Medulla oblongata (tissue), 1 donor: Measurements from ENCODE around the gene ATAD1.
"Not testable (repeated sequence)": the region's sequence is repeated elsewhere in the genome, so short reads cannot be mapped to it uniquely, and the experiment has no call there.

Source experiments
- DNase-seq: peaks from one replicate; pipeline ENCODE4 v3.0.0-alpha.2; 2015; ENCODE audit errors: extremely low spot score

Gene ATAD1

DNA sequence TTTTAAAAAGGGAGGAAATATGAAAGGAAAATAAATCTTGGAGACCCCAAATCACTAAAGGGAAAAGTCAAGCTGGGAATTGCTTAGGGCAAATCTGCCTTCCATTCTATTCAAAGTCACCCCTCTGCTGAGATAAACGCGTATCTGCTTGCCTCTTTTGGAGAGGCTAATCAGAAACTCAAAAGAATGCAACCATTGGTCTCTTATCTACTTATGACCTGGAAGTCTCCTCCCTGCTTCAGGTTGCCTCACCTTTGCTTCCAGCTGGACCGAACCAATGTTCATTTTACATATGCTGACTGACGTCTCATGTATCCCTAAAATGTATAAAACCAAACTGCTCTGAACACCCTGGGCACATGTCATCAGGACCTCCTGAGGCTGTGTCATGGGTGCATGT lies 14.7 kb downstream of the ATAD1 start:
- no peak for DNase-seq

DNA sequence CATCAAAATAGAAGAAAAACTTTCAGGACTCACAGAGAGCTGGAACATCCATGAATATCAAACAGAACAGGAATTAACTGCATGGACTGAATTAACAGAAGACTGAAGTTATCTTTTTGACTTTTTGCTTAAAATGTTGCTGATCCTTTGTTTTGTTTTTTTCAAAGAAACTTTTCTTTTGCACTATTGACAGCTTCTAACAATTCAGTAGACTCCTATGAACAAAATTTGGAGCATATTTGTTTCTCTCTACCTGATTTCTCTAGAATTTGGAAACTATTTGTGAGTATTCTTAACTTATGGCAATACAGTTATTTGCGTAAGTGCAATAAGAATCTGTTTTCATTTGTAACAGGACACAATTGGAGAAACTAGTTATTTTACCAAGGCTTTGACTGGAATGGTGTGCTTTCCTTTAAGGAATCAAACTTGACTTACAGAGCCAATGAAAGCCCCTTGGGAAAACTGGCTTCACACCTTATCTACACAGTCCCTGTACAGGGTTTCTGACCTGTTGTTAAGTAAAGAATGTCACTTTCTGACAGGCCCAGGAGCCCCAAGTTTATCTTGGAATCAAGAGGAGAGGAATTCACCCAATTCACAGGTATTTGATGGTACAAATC lies 16.1 kb downstream of the ATAD1 start:
- not testable (repeated sequence) for DNase-seq

DNA sequence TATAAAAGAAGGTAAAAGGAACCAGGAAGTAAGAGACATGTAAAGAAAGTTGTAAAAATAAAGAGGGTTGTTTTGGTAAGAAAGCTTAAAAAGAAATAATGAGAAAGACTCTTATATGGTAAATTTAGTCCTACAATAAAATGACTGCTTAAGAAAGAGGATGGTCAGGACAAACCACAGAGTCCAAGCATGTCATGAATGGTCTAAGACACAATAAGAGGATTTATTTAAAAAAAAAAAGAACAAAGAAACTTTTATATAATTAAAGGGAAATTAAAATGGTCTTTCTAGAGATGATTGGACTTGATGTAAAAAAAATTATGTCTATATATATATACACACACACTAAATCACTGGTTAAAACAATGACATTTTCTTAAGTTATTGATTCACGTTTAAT lies 18.2 kb downstream of the ATAD1 start:
- no peak for DNase-seq

DNA sequence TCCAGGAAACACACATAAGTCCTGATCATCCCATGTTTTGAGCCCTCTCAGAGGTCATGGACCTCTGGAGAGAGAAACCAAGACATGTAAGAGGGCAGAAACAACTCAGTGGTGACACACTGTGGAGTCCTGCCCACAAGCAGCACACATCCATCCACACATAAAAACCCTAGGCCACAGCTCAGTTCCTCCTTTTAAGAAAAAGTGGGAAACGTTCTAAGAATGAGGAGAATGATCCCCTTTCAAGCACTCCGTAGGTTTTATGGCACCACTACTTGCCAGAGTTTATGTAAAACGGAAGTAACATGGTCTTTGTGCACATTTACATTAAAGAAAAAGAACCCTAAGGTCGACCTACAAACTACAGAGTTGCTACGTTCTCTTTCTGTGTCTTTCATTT lies 19.9 kb downstream of the ATAD1 start:
- DNase-seq, result no peak

GRCh38 chr10:87794285-87794684 lies 23.7 kb downstream of the ATAD1 start:
- DNase-seq, result no peak

- DNase-seq, result no peak
Observed at GRCh38 chr10:87790185-87790584, 27.8 kb downstream of the ATAD1 start.

DNA sequence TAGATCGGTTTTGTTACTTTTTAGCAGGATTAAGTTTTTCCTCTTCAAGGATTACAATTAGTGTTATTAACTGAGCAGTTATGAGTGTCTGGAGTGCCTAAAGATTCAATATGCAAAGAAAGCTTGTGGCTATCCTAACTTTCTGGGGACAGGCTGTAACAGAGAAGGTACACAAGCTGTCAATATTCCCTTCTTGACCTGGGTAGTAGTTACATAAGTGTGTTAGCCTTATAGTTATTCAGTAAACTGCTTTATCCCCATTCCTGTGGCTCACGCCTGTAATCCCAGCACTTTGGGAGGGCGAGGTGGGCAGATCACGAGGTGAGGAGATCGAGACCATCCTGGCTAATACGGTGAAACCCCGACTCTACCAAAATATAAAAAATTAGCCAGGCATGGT lies 31.6 kb downstream of the ATAD1 start:
- no peak for DNase-seq

- no peak for DNase-seq
Observed at GRCh38 chr10:87782721-87783120, 35.3 kb downstream of the ATAD1 start.

- DNase-seq, result no peak
Observed at GRCh38 chr10:87781545-87781944, 36.5 kb downstream of the ATAD1 start.

DNA sequence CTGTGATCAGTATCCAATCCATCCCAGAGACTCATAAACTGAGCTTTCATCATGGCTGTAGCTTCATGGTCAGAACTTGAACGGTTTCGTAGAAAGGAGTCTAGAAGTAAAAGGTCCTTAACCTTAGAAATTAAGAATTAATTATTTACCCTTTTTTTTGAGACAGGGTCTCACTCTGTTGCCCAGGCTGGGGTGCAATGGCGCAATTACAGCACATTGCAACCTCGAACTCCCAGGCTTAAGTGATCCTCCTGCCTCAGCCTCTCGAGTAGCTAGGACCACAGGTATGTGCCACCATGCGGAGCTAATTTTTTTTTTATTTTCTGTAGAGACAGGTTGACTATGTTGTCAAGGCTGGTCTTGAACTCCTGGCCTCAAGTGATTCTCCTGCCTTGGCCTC lies 41.7 kb downstream of the ATAD1 start:
- no peak for DNase-seq

- no peak for DNase-seq
Observed at GRCh38 chr10:87775766-87776165, 42.3 kb downstream of the ATAD1 start.

DNA sequence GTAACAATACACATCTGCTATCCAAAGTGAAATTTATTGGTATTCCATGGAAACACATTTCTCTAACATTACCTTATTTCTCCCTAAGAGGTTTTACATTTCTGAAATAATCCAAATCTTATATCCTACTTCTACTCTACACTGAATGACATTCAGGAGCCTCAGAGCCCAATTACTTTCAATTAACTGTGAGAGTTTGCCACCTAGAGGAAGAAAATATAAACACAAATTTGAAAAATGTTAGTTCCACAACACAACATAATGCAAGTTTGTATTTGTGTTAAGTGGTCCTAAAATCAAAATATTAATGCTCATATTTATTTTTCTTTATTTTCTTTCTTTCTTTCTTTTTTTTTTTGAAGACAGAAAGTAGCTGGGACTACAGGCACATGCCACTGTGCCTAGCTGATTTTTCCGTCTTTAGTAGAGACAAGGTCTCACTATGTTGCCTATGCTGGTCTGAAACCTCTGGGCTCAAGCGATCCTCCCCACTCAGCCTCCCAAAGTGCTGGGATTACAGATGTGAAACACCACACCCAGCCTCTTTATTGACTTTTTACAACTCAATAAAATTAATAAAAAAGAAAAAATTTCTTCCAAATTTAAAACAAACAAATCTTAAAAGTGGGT lies 46.0 kb downstream of the ATAD1 start:
- DNase-seq, result peak; percentile 54

GRCh38 chr10:87767253-87767652 lies 50.8 kb downstream of the ATAD1 start:
- no peak for DNase-seq

- DNase-seq, result no peak
Observed at GRCh38 chr10:87765666-87766376, 52.2 kb downstream of the ATAD1 start.

- DNase-seq, result no peak
Observed at GRCh38 chr10:87764072-87764934, 53.7 kb downstream of the ATAD1 start.

- DNase-seq, result no peak
Observed at GRCh38 chr10:87763086-87763861, 54.8 kb downstream of the ATAD1 start.

- DNase-seq, result no peak
Observed at GRCh38 chr10:87761892-87762291, 56.1 kb downstream of the ATAD1 start.

DNA sequence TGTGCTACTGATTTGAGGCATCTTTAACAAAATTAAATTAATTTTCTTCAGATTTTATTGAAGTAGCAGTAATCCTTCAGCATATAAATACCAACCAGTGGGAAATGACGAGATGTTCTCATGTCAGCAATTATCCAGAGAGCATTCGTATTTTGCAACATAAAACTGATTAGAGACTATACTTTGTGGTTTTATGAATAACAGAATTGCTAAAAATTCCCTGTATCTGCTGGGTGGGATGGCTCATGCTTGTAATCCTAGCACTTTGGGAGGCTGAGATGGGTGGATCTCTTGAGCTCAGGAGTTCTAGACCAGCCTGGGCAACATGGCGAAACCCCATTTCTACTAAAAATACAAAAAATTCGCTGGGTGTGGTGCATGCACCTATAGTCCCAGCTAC lies 56.9 kb downstream of the ATAD1 start:
- DNase-seq, result no peak

GRCh38 chr10:87760195-87760905 lies 57.7 kb downstream of the ATAD1 start:
- DNase-seq, result no peak

DNA sequence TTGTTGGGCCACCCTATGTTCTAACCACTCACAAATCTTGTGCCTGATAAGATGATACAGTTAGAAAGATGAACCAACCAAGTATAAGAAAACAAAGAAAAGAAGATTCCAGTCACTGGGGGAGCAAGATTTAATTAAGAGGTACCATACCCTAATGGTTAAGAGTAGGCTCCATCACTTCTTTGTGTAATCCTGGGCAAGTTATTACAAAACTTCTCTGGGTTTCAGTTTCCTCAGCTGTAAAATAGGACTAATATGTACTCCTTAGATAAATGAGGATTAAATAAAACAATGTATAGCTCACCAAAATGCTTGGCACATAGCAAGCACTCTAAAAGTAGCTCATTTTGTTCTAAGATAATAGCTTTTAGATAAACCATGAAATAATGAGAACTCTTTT lies 58.5 kb downstream of the ATAD1 start:
- no peak for DNase-seq

DNA sequence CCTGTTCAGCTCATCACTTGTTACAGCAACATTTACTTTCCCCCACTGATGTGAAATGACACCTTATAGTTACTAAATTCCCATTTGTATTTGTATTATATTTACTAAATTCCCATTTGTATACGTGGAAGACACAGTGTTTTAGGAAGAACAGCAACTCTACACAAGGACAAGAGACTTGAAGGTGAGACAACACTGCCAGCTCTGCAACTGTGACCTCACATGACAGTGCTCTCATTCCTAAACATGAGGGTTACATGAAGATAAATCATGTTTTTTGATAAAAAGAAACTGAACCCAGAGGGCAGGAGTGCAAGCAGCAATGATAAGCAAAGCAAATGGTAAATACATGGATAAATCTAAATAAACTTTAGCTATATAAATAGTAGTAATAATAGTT lies 60.3 kb downstream of the ATAD1 start:
- no peak for DNase-seq
